Nephron (organoid): ENCODE measurements around the gene KIF16B.

ENCODE experiments used
- H3K27ac Mint-ChIP-seq, 3 experiments: 2 replicates each; pipeline ENCODE4 v1.8.0; 2020; ENCODE audit warnings: mixed read lengths in 3 of 3, mild to moderate bottlenecking in 2 of 3, moderate library complexity in 1 of 3
- H3K27me3 Mint-ChIP-seq: 2 replicates; pipeline ENCODE4 v1.8.0; 2021; ENCODE audit warnings: low read depth, mild to moderate bottlenecking, moderate library complexity, mixed read lengths
- H3K36me3 Mint-ChIP-seq: 2 replicates; pipeline ENCODE4 v1.8.0; 2020; ENCODE audit warnings: low read depth, mixed read lengths
- H3K4me1 Mint-ChIP-seq: 2 replicates; pipeline ENCODE4 v1.8.0; 2020; ENCODE audit warnings: mixed read lengths
- H3K4me3 Mint-ChIP-seq, 3 experiments: 2 replicates each; pipeline ENCODE4 v1.8.0; 2020; ENCODE audit warnings: mild to moderate bottlenecking in 3 of 3, mixed read lengths in 3 of 3, moderate library complexity in 2 of 3
- H3K9me3 Mint-ChIP-seq: 2 replicates; pipeline ENCODE4 v1.8.0; 2020; ENCODE audit warnings: mixed read lengths
- CTCF ChIP-seq, 3 experiments: fragments of 200-600 bp; sonication (generic); IDR thresholded peaks; one replicate each; pipeline ENCODE4 v1.5.0; 2021; ENCODE audit warnings: antibody characterized with exemption in 3 of 3; ENCODE audit not compliant: unreplicated experiment in 3 of 3

The KIF16B gene

GRCh38 chr20:16619953-16620352, 46.7 kb upstream of the KIF16B start:
- Mint-ChIP-seq H3K36me3 (peaks cover 7% of the 10 kb centered on the region), H3K27ac (no peak overlapping the region), H3K9me3 (peaks cover 17% of the 10 kb centered on the region), H3K27me3 (no peaks in the 10 kb centered on the region), H3K4me1 (peaks cover 18% of the 10 kb centered on the region), H3K4me3 (no peak overlapping the region)
- no peak for TF ChIP-seq CTCF (IDR thresholded peaks at IDR 0.05; ENCODE audit: unreplicated experiment in 3 of 3)

- no peak for TF ChIP-seq CTCF (IDR thresholded peaks at IDR 0.05; ENCODE audit: unreplicated experiment in 3 of 3)
- H3K4me3 Mint-ChIP-seq: no peak overlapping the region
- peaks cover 29% of the 10 kb centered on the region for H3K4me1 Mint-ChIP-seq
- H3K9me3 Mint-ChIP-seq: peaks cover 15% of the 10 kb centered on the region
- peaks cover 7% of the 10 kb centered on the region for H3K36me3 Mint-ChIP-seq
- peak overlapping the region in 1 of 3 experiments; percentile 99 for H3K27ac Mint-ChIP-seq
- no peaks in the 10 kb centered on the region for H3K27me3 Mint-ChIP-seq
Measured at GRCh38 chr20:16617056-16617455, 43.8 kb upstream of the KIF16B start.

GRCh38 chr20:16616317-16616716, 43.1 kb upstream of the KIF16B start:
- Mint-ChIP-seq H3K27me3 (no peaks in the 10 kb centered on the region), H3K4me1 (peaks cover 33% of the 10 kb centered on the region), H3K36me3 (peaks cover 7% of the 10 kb centered on the region), H3K9me3 (peaks cover 15% of the 10 kb centered on the region), H3K4me3 (no peak overlapping the region), H3K27ac (peak overlapping the region in 2 of 3 experiments; percentile 96 to 99)
- TF ChIP-seq CTCF (IDR thresholded peaks at IDR 0.05; ENCODE audit: unreplicated experiment in 3 of 3): no peak

- peaks cover 15% of the 10 kb centered on the region for H3K9me3 Mint-ChIP-seq
- peak overlapping the region in 2 of 3 experiments; percentile 13 to 56 for H3K4me3 Mint-ChIP-seq
- peaks cover 7% of the 10 kb centered on the region for H3K36me3 Mint-ChIP-seq
- no peaks in the 10 kb centered on the region for H3K27me3 Mint-ChIP-seq
- no peak for TF ChIP-seq CTCF (IDR thresholded peaks at IDR 0.05; ENCODE audit: unreplicated experiment in 3 of 3)
- peak overlapping the region; percentile 89 to 99 (median 96) for H3K27ac Mint-ChIP-seq
- H3K4me1 Mint-ChIP-seq: peaks cover 38% of the 10 kb centered on the region
Measured at GRCh38 chr20:16615199-16615598, 42.0 kb upstream of the KIF16B start.

GRCh38 chr20:16613954-16614353, 40.7 kb upstream of the KIF16B start:
- TF ChIP-seq CTCF (IDR thresholded peaks at IDR 0.05; ENCODE audit: unreplicated experiment in 3 of 3): no peak
- H3K9me3 Mint-ChIP-seq: peaks cover 13% of the 10 kb centered on the region
- H3K36me3 Mint-ChIP-seq: peaks cover 4% of the 10 kb centered on the region
- no peaks in the 10 kb centered on the region for H3K27me3 Mint-ChIP-seq
- H3K4me3 Mint-ChIP-seq: no peak overlapping the region
- H3K27ac Mint-ChIP-seq: peak overlapping the region in 2 of 3 experiments; percentile 86 to 96
- peaks cover 49% of the 10 kb centered on the region for H3K4me1 Mint-ChIP-seq

GRCh38 chr20:16612706-16613105, 39.5 kb upstream of the KIF16B start:
- Mint-ChIP-seq H3K36me3 (peaks cover 4% of the 10 kb centered on the region), H3K4me3 (no peak overlapping the region), H3K27ac (peak overlapping the region; percentile 52 to 86 (median 81)), H3K27me3 (no peaks in the 10 kb centered on the region), H3K4me1 (peaks cover 61% of the 10 kb centered on the region), H3K9me3 (peaks cover 12% of the 10 kb centered on the region)
- no peak for TF ChIP-seq CTCF (IDR thresholded peaks at IDR 0.05; ENCODE audit: unreplicated experiment in 3 of 3)
